GM08714 (cell line): Measurements from ENCODE around the gene FDPS.
A peak's percentile ranks its signal among the peaks of the same experiment; 100 is the strongest.
"Not testable (repeated sequence)": the region's sequence is repeated elsewhere in the genome, so short reads cannot be mapped to it uniquely, and the experiment has no call there.

Experiments used
- H3K4me3 ChIP-seq: fragments of 200-500 bp; sonication (Bioruptor generic); 2 replicates; pipeline ENCODE4 v1.5.1; 2014; ENCODE audit warnings: mild to moderate bottlenecking, low read length, inconsistent platforms
- ZNF274 ChIP-seq: IDR thresholded peaks from 2 replicates; pipeline ENCODE4 v1.6.1; 2012; ENCODE audit warnings: mild to moderate bottlenecking, low read depth, low read length

FDPS gene

DNA sequence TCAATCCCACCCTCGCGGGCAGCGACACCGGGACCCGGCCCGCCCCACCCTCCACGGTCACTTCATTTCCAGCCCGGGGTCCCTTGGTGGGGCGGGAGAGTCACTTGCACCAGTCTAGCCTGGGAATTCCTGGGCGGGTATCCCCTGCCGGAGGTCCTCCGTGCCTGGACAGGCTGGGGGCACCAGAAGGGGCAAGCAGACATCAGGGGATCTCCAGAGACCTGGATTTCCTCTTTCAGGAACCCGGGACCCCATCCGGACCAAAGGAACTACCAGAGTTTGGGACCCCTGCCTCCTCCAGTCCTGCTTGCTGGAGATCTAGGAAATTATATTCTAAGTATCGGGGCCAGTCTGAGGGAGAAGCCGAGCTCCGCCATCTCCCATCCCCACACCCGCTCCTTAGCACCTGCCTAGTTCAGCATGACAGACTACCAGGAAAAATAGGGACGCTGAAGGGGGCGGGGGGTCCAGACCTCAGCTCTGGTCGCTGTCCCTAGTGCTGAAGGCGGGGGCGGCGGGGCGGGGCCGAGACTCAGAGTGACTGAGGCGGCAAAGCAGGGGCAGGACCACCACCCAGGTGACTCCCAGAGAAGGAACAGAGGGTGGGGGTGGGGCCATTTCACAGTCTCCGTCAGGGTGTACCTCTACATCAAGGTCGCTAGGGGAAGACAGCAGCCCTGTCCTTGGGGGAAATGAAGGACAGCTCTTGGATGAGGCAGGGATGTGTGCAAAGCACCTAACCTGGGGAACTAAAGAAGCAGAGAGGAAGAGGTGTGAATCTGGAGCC is 30.6 kb upstream of the FDPS start:
- no peak for TF ChIP-seq ZNF274
- H3K4me3 ChIP-seq, result peak overlapping the region; percentile 72

DNA sequence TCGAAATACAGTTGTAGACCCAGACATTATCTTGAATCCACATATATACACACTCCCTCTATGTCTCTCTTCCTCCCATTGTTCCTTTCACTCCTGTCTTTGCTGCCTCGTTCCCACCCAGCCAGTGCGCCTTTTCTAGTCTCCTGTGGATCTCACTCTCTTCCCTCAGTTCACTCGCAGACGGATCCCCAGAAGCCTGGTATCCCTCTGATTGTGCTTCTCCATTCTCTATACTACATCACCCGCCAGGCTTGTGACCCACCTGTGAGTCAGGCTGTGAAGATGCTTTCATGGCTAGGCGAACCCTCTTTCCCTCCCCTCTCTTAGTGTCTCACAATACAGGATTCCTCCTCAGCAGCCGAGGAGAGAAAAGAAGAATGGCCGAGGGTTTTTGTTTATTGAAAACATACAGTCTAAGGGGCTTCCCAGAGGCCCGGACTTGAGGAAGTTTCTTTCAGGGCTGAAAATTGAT is 29.9 kb upstream of the FDPS start:
- H3K4me3 ChIP-seq, result no peak overlapping the region

DNA sequence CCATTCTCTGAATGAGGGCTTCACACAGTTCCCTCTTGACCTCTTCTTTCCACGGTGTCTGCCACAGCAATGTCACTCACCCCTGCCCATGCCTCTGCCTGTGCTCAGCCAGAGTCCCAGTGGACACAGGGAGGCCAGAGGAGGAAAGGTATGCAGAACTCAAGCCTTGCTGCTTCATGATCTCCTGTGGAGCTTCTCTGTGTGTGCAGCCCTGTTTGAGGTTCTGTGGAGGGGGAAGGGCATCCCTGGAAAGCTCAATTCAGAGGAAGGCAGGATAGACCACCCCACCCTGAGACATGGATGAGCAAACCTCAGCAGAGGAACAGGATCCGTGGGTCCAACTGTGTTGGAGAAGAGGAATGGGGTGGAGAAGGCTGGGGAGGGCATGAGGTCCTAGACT is 29.4 kb upstream of the FDPS start:
- no peak for TF ChIP-seq ZNF274
- H3K4me3 ChIP-seq, result no peak overlapping the region

More for the DNA sequence above, 29.9 kb upstream of the FDPS start:
- no peak for TF ChIP-seq ZNF274

DNA sequence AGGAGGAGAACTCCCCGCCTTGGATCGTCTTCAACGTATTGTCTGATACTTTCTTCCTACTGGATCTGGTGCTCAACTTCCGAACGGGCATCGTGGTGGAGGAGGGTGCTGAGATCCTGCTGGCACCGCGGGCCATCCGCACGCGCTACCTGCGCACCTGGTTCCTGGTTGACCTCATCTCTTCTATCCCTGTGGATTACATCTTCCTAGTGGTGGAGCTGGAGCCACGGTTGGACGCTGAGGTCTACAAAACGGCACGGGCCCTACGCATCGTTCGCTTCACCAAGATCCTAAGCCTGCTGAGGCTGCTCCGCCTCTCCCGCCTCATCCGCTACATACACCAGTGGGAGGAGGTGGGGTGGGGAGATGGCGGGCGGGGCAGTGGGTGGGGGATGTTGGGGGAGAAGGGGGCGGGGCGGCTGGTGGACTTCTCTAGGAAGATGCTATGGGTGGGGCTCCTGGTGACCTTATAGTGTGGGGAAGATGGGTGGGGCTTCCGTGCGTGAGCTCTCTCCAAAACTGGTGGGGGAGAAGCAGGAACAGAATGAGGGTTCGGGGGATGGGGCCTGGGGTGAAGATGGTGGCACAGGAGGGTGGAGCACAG is 26.1 kb upstream of the FDPS start:
- no peak overlapping the region for H3K4me3 ChIP-seq
- no peak for TF ChIP-seq ZNF274

DNA sequence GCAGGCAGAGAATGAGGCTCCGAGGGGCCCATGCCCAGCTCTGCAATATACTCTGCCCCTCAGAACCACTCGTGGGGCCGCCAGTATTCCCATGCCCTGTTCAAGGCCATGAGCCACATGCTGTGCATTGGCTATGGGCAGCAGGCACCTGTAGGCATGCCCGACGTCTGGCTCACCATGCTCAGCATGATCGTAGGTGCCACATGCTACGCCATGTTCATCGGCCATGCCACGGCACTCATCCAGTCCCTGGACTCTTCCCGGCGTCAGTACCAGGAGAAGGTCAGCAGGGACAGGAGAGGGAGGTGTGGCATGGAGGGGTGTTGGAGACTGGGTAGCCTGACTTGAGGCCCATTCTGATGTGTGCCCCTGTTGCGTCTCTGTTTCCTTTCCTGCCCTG is 24.2 kb upstream of the FDPS start:
- H3K4me3 ChIP-seq, result no peak overlapping the region
- TF ChIP-seq ZNF274, result no peak

DNA sequence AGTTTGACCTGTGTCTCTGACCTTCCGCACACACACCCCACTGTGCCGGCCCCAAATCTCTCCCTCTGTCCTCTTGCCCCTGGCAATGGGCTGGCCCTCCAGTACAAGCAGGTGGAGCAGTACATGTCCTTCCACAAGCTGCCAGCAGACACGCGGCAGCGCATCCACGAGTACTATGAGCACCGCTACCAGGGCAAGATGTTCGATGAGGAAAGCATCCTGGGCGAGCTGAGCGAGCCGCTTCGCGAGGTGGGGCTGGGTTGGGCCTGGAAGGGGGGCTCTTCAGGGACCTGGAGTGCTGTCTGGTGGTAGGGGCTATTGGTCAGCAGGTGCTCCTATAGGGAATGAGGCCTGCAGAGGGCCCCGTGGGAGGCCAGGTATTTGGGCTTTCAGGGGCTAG is 23.6 kb upstream of the FDPS start:
- TF ChIP-seq ZNF274, result no peak
- H3K4me3 ChIP-seq, result no peak overlapping the region

DNA sequence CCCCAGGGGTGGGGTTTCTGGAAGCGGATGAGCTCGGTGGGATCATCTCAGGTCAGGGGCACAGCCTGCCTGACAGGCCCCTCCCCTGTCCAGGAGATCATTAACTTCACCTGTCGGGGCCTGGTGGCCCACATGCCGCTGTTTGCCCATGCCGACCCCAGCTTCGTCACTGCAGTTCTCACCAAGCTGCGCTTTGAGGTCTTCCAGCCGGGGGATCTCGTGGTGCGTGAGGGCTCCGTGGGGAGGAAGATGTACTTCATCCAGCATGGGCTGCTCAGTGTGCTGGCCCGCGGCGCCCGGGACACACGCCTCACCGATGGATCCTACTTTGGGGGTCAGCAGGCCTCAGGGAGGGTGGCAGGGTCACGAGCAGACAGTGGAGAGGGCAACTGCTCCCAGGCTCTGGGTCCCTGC is 23.0 kb upstream of the FDPS start:
- H3K4me3 ChIP-seq, result no peak overlapping the region
- no peak for TF ChIP-seq ZNF274

DNA sequence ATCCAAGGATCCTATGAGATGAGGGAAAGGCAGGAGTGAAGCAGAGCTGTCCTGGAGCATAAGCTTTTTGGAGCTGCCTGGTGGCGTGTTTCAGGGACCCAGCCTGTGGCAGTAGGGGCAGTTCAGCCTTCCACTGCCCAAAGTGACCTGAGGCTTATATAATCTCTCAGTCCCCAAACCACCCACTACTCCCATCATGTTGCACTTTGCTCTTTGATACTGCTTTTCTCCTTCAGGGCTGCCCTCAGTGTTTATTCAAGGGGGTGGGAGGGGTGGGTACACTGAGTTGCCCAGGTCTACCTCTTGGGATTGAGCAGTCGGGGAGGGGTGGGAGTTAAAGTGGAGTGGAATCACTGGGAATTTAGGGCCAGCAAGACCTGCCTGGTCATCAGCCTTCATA is 22.1 kb upstream of the FDPS start:
- H3K4me3 ChIP-seq, result no peak overlapping the region
- no peak for TF ChIP-seq ZNF274

DNA sequence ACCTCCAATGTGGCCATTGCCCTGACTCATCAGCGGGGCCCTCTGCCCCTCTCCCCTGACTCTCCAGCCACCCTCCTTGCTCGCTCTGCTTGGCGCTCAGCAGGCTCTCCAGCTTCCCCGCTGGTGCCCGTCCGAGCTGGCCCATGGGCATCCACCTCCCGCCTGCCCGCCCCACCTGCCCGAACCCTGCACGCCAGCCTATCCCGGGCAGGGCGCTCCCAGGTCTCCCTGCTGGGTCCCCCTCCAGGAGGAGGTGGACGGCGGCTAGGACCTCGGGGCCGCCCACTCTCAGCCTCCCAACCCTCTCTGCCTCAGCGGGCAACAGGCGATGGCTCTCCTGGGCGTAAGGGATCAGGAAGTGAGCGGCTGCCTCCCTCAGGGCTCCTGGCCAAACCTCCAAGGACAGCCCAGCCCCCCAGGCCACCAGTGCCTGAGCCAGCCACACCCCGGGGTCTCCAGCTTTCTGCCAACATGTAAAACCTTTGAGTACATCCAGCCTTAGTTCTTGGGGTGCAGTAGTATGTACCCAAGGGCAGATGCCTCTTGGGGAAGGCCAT is 20.6 kb upstream of the FDPS start:
- no peak for TF ChIP-seq ZNF274
- H3K4me3 ChIP-seq, result no peak overlapping the region

DNA sequence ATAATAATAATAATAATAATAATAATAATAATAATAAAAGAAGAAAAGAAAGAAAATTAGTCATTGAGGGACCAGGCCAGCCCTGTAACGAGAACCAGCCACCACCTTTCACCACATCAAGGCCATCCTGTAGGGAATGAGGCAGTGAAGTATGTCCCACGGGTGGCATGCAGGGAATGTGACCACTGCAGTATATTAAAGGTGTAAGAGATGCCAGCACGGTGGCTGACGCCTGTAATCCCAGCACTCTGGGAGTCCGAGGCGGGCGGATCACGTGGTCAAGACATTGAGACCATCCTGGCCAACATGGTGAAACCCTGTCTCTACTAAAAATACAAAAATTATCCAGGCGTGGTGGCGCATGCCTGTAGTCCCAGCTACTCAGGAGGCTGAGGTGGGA is 17.7 kb upstream of the FDPS start:
- H3K4me3 ChIP-seq, result not testable (repeated sequence)

DNA sequence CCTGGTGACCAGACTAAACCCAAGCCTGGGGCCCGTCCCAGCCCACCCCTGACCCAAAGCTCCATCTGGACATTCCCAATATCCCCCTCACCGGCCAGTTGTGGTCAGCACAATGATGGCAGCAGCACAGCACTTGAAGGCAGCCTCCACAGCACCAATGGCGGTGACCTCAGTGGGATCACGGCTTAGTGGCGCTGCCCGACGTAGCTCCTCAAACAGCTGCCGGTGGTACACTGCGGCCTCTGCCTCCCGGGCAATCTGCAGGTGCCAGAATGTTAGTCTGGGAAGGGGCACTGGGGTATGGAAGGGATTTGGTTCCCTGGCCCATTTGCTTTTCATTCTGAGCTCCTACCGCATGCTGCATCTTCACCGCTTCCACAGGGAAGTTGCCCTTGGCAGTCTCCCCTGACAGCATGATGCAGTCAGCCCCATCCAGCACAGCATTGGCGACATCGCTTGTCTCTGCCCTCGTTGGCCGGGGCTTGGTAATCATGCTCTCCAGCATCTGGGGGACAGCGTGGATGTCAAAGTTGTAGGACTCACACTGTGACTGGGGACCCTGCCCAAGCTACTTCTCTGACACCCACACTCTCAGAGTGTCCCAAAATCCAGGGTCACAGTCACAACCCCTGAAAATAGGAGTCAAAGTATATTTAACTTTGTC is 15.4 kb upstream of the FDPS start:
- no peak overlapping the region for H3K4me3 ChIP-seq

DNA sequence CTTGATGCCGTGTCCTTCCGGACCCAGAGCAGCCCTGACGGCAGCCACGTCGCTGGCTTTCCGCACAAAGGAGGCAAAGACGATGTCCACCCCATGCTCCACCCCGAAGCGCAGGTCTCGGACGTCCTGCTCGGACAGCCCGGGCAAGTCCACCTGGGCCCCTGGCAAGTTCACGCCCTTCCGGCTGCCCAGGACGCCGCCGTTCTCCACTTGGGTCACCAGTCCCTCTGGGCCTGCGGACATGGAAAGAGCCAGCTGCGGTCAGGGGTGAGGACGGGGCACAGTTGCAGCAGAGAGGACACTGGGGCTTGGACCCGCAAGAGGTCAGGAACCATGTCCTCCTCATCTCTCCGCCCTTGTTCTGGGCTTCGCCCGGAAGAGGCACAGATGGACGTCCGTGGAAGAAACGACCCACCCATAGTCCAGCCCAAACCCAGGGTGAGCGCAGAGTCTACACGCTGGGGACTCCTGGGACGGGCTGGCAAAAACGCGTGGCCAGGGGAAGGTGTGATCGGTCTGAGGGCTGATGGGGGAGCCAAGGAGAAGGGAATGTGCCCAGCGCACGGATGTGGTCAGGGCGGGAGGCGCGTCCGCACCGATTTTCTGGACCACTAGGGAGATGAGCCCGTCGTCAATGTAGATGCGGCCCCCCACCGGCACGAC is 14.0 kb upstream of the FDPS start:
- H3K4me3 ChIP-seq, result no peak overlapping the region
- no peak for TF ChIP-seq ZNF274

More for the DNA sequence above, 15.4 kb upstream of the FDPS start:
- no peak for TF ChIP-seq ZNF274

DNA sequence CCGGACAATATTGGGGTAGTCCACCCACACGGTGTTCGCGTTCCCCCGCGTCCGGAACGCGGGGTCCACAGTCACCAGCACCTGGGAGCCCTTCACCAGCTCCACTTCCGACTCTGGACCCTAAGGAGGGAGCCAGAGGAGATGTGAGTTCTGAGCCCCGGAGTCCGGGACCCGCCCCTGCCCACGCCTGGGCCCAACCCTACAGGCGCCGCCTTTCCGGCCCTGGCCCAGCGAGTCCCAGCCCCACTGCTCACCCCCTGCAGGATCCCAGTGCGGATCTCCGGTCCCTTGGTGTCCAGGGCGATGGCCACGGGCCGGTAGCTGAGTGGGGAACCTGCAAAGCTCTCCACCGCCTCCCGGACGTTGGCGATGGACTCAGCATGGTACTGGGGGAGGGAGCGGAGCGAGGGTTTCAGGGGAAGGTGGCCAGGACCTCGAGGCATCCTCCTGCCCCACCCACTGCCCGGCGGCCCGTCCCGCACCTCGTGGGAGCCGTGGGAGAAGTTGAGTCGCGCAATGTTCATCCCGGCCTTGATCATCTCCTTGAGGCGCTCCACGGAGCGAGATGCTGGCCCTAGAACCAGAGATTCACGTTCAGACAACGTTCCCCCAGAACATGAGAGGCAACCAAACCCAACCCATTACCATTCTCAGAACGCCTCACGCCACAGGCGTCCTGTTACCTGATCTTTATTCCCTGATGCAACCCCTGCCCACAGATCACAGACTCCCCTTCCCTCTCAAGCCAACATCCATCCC is 13.3 kb upstream of the FDPS start:
- H3K4me3 ChIP-seq, result no peak overlapping the region

DNA sequence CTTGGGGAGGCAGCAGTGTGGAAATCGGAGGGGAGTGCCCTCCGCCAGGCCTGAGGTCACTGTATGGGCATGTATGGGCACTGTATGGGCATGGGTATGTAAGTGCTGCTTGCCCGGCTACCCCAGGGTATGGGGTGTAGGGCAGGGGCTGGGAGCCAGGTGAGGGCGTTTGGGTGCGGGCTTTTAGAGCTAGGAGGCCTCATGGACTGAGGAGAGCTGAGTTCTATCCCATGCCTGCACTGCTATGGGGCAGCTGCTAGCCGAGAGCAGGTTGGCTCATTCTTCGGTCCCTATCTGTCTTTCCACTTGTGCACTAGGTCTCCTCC is 12.8 kb upstream of the FDPS start:
- no peak for TF ChIP-seq ZNF274
- H3K4me3 ChIP-seq, result no peak overlapping the region

More for the DNA sequence above, 13.3 kb upstream of the FDPS start:
- TF ChIP-seq ZNF274, result no peak
